Omental fat pad (tissue), 4 donors: Measurements from ENCODE around the gene MPRIP. TPM values are rescaled to one million over a fixed set of nuclear protein-coding genes. Genes with fewer than 3 reads are reported as not detected.

ENCODE experiments used
- ATAC-seq: fragments of 150-250 bp; one replicate; pipeline ENCODE4 v1.9.1; 2016; ENCODE audit warnings: mild to moderate bottlenecking, moderate library complexity; ENCODE audit not compliant: low FRiP score
- DNase-seq: peaks from one replicate; pipeline ENCODE4 v3.0.0-alpha.2; 2019; ENCODE audit warnings: low spot score
- CTCF ChIP-seq, 3 donors: fragments of 450-650 bp; IDR thresholded peaks; one replicate each; pipeline ENCODE4 v1.5.1; 2016 to 2017; ENCODE audit warnings: antibody characterized with exemption in 3 of 3, mild to moderate bottlenecking in 3 of 3, moderate library complexity in 2 of 3
- total RNA-seq, 4 donors: library from RNA; depleted of rRNA; stranded (reverse); fragments of >200 nt; gene quantifications; one replicate each; pipeline ENCODE4 v1.1.0, GENCODE V29; 2016

MPRIP gene
- total RNA-seq, 4 donors from 2014 or later = 68.6 to 196 (median 125) TPM

- DNase-seq (no peak), ATAC-seq (no peak)
- no peak for TF ChIP-seq CTCF (IDR thresholded peaks at IDR 0.05)
These were observed 55.6 kb downstream of the MPRIP start for GRCh38 chr17:17097763-17098345.

GRCh38 chr17:17098551-17099179 is 56.4 kb downstream of the MPRIP start:
- ATAC-seq (no peak), DNase-seq (no peak)
- no peak for TF ChIP-seq CTCF (IDR thresholded peaks at IDR 0.05)

GRCh38 chr17:17102176-17102575 is 59.9 kb downstream of the MPRIP start:
- no peak for DNase-seq
- ATAC-seq = no peak
- TF ChIP-seq CTCF (IDR thresholded peaks at IDR 0.05) = no peak

- DNase-seq = no peak
- TF ChIP-seq CTCF (IDR thresholded peaks at IDR 0.05) = no peak
- no peak for ATAC-seq
These were observed 60.9 kb downstream of the MPRIP start for GRCh38 chr17:17103160-17103559.

GRCh38 chr17:17104036-17104435 is 61.8 kb downstream of the MPRIP start:
- no peak for ATAC-seq
- TF ChIP-seq CTCF (IDR thresholded peaks at IDR 0.05) = no peak
- DNase-seq = no peak

- no peak for ATAC-seq
- no peak for DNase-seq
These were observed 62.2 kb downstream of the MPRIP start for GRCh38 chr17:17104494-17104893.

More at GRCh38 chr17:17104494-17104893, 62.2 kb downstream of the MPRIP start:
- TF ChIP-seq CTCF (IDR thresholded peaks at IDR 0.05) = no peak
